ENCODE results near the gene AURKB. TPM values are rescaled to one million over a fixed set of nuclear protein-coding genes. Genes with fewer than 3 reads are reported as not detected.
A peak's percentile ranks its signal among the peaks of the same experiment; 100 is the strongest.
"Not testable (repeated sequence)": the region's sequence is repeated elsewhere in the genome, so short reads cannot be mapped to it uniquely, and the experiment has no call there.

AURKB gene
- total RNA-seq, 1 experiment from 2014 or later, result 78.0 TPM

DNA sequence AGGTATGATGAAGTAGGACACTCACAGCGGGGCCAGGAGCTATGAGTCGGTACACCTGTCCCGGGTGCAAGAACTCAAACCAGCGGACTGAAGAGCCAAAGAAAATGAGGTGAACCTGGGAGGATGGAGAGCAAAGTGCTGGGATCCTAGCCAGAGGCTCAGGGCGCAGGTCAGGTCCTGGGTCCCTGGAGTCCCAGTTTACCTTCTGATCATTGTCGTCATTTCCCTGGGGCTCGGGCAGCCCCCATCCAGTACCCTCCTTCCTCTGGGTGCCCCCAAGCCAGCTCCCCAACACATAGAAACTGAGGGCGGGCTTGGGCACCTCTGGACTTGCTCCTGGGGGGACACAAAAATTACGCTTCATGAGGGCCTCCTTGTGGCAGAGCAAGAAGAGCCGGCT, 21.3 kb upstream of the AURKB start:
- no peak for DNase-seq (ENCODE audit: low read depth, low spot score)
- in situ Hi-C loops (cut with HindIII; ENCODE audit: low pct_unique_long_range_greater_than_20kb, low sequenced_read_pairs), result no loop called here

DNA sequence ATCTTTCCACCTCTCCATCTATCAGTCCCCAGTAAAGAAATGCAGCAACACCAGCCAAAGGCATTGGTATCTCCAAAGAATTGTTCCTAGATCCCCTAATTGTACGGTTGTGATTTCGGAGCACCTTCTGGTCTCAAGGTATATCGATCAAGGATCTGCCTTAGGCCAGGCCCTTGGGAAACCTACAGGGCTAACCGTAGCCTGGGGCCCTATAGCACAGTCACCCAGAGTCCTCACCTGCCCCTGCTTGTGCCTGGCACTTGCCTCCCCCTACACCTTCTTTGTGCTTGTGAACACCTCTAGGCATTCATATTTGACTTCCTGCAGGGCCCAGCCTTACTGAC, 16.8 kb upstream of the AURKB start:
- in situ Hi-C loops (cut with HindIII; ENCODE audit: low pct_unique_long_range_greater_than_20kb, low sequenced_read_pairs), result no loop called here
- DNase-seq (ENCODE audit: low read depth, low spot score), result no peak

DNA sequence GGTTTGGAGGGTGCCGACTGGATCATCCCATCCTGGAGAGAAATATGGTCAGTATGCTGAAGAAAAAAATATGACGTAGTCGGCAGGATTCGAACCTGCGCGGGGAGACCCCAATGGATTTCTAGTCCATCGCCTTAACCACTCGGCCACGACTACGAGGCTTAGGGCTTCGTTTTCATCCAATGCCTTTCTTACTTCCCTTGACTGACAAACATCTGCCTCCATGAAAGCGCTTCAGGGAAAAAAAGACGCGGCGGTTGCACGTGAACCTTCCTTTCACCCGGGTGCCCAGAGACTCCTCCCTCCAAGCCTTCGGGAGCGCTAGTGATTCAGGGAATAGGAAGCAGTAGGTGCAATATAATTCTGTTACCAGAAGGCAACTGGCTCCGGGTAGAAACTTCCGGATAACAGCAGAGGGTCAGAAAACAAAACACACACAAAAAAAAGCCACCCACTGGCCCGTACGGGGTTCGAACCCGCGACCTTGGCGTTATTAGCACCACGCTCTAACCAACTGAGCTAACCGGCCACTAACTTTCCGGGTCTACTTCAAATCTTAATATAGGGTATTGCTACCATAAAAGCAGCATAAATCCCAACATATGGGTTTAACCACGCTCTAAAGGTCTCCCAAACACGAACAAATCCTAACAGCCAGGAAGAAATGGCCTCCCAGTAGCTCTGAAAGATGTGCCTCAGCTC, 16.3 kb upstream of the AURKB start:
- DNase-seq (ENCODE audit: low read depth, low spot score), result peak; percentile 95

DNA sequence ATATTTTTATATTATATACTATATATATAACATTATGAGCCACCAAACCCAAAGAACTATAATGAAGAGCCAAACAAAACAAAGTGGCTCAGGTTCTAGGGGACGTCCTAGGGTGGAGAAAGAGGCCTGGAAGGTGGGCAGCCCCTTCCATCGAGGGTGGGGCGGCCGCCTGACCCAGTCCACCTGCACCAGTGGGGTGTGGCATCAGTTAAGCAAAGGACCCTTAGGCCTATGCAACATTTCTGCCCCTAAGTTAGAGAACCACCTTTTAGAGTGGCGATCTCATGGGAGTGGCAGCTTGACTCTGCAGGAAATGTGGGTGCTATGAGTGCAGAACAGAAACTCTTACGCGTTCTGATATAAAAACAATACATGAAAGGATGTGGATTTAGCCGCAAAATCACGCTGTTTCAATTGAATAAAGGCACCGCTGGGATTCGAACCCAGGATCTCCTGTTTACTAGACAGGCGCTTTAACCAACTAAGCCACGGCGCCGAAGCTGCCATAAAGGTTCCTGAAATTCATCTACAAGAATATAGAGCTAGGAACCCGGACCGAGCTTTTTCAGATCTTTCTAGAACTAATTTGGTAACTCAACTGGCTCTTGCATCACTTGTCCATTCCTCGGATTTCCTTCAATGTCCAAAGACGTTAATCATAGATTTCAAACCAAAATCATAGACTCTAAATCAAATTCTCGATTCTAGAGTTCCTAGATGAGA, 15.6 kb upstream of the AURKB start:
- in situ Hi-C loops (cut with HindIII; ENCODE audit: low pct_unique_long_range_greater_than_20kb, low sequenced_read_pairs), result no loop called here

More for the DNA sequence above, 16.3 kb upstream of the AURKB start:
- in situ Hi-C loops (cut with HindIII; ENCODE audit: low pct_unique_long_range_greater_than_20kb, low sequenced_read_pairs), result no loop called here

DNA sequence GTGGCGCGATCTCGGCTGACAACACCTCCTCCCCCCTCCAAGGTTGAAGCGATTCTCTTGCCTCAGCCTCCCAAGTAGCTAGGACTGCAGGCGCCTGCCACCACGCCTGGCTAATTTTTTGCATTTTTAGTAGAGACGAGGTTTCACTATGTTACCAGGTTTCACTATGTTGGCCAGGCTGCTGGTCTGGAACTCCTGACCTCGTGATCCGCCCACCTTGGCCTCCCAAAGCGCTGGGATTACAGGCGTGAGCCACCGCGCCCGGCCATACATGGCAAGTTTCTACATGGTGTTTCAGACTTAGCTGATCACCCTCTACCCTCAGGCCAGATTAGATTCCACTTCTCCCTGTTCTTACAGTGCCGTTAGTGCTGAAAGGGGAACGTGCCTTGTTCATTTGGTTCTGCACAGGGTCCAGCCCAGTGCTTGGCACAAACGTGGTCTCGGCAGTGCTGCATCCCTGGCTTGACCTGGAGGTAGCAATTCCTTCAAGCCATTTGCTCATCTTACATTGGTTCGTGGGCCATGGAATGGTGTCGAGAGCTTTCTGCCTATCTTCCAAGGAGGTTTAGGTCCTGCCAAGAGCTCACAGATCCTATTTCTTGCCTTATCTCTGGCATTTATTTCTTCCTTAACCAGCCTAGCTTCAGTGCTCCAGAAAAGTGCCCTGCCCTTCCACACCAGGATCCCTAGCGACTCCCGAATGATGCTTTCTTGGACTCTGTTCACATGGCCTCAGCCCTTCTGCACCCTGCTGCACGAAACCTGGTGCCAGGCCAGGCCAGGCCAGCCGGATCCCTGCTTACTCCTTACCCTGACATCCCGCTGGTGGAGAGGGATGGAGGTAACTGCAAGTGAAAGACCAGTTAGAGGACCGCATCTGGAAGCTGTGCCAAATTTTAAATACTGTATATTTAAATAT, 14.8 kb upstream of the AURKB start:
- in situ Hi-C loops (cut with HindIII; ENCODE audit: low pct_unique_long_range_greater_than_20kb, low sequenced_read_pairs), result no loop called here

More for the DNA sequence above, 15.6 kb upstream of the AURKB start:
- DNase-seq (ENCODE audit: low read depth, low spot score), result peak; percentile 91

DNA sequence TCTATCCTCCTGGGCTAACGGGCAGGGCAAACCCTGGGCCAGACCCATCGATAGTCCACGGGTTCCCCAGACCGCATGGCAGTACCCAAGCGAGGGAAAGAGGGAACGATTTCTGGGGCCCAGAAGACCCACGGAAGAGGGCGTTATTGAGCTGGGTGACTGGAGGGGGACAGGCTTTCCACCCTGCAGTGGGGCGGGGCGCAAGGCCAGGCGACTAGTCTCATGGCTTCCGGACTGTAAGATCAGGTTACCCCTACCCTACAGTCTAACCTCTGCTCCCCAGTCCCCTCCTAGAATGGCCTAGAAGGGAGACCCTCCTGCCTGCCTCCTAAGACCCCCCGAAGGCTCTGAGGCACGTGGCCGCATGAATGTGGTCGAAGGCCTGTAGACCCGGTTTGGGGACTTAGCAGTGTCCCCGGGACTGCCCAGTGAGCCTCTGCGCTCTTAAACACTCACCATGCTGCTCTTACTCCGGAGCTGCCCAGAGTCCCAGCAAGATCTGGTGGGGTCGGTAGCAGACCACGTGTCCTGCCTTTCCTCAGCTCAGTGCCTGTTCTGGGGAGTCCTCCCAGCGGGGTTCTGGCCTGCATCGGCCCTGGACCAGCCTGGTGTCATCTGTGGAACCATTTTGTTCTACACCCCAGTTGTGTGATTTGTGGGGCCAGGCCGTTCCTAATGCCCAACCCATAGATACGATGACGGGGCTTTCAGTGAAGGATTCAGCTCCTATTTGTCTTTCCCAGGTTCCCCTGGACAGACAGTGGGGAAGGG, 13.2 kb upstream of the AURKB start:
- in situ Hi-C loops (cut with HindIII; ENCODE audit: low pct_unique_long_range_greater_than_20kb, low sequenced_read_pairs), result no loop called here
- peak; percentile 71 for DNase-seq (ENCODE audit: low read depth, low spot score)

More for the DNA sequence above, 14.8 kb upstream of the AURKB start:
- DNase-seq (ENCODE audit: low read depth, low spot score), result no peak

DNA sequence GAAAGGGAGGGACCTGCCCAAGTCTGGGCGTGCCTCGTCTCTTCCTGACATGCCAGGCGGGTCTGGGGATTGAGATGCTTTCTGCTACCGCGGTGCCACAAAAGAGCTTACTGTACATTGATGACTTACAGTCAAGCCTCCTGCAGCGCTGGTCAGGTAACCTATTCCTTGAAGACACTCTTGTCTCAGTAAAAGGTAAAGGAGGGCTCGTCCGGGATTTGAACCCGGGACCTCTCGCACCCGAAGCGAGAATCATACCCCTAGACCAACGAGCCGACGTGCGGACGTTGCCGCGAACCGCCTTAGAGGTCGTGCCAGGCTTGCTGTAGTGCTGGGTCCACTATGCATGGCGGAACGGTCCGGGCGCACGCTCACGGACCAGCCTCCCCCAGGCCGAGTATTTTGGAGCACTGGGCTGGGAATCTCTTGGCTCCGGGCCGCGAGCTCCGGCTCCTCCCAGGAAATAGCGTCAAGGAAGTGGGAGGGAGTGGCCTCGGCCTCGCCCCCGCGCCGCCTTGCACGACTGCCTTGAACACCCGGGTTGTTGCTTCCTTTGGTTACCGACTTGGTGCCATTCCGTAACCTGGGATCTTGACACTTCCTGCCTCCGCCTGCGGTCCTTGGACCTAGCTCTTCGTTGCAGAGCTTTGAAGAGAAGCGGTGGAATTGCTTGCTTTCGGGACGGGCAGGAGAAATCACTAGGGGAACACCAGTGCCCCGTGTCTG, 12.4 kb upstream of the AURKB start:
- in situ Hi-C loops (cut with HindIII; ENCODE audit: low pct_unique_long_range_greater_than_20kb, low sequenced_read_pairs), result no loop called here
- peak; percentile 96 for DNase-seq (ENCODE audit: low read depth, low spot score)

DNA sequence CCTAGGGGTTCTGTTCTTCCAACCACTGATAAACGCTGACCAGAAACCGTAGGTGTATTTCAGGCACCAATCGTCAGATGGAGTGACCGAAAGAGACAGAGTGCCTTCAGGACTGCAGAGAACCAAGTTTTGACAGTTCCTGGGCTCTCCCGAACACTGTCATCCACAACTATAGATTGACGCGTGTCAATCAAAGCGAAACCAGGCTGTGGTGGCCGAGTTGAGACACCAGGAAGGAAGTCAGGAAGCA, 11.9 kb upstream of the AURKB start:
- in situ Hi-C loops (cut with HindIII; ENCODE audit: low pct_unique_long_range_greater_than_20kb, low sequenced_read_pairs), result no loop called here

DNA sequence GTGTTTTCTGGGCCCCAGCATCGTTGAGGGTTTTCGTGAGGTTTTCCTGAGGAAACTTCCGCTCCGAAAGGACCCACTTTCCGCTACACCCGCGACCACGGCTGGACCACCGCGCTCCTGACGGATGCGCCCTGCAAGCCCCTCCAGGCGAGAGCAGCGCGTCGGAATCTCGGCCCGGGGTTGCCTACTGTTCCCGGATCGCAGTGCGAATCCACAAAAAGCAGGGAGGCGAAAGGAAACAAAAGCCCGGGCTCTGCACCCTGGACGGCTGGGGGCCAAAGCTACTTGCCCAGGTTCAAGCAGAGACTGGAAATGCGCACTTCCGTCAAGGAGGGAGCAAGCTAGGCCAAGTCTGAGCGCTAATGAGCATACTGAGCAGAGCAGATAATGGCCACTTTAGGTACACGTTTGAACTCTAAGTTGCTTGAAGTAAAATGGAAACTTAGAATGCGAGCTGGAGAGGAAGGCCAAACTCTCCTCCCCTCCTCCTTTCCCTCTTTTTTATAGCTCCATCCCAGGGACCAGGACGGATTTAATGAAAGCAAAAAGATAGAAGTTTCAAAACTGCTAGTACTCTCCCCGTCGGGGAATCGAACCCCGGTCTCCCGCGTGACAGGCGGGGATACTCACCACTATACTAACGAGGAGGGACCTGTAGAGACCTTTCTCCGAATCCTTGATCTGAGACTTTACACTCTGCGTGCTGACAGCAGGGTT, 11.4 kb upstream of the AURKB start:
- in situ Hi-C loops (cut with HindIII; ENCODE audit: low pct_unique_long_range_greater_than_20kb, low sequenced_read_pairs), result no loop called here
- peak; percentile 94 for DNase-seq (ENCODE audit: low read depth, low spot score)

More for the DNA sequence above, 11.9 kb upstream of the AURKB start:
- DNase-seq (ENCODE audit: low read depth, low spot score), result no peak

DNA sequence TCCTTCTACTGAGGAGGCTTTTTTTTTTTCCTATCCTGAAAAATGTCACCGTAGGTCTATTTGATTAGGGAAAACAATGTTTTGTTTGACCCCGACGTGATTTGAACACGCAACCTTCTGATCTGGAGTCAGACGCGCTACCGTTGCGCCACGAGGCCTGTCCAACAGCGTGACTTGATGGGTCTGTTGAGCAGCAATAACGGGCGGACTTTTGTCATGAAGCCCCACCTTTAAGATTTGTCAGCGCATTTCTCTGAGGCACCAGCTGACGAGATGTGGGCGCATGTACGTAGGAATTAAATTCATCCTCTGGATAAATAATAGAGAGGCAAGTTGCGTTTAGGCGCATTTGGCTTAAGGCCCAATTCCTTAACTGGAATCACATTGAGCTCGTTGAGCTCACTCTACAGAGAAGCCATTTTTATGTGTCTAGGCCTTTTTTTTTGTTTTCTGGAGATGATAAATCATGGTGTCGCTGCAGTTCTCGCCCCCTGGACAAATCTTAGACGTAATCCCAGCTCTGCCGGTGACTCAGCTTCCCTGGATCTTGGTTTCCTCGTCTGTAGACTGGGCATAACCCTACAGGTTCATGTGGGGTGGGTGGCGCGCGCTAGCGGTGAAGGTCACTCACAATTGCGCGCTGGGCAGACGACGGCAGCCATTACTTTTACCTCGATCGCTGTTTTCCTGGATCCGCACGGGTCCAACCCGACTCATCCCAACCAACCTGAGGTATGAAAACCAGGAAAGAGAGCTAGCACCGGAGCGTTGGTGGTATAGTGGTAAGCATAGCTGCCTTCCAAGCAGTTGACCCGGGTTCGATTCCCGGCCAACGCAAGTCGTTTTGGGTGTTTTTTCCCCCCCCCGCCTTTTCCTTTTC, 10.6 kb upstream of the AURKB start:
- in situ Hi-C loops (cut with HindIII; ENCODE audit: low pct_unique_long_range_greater_than_20kb, low sequenced_read_pairs), result no loop called here
- peak; percentile 95 for DNase-seq (ENCODE audit: low read depth, low spot score)

DNA sequence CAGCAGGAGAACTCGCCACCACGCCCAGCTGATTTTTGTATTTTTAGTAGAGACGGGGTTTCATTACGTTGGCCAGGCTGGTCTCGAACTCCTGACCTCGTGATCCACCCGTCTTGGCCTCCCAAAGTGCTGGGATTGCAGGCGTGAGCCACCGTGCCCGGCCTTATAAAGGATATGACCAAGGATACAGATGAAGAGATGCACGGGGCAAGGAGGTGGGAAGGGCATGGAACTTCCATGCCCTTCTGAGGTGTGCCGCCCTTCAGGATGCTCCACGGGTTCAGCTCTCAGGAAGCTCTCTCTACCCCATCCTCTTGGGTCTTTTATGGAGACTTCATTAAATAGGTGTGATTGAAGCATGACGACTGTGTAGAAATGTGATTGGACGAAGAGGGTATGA, 3.6 kb upstream of the AURKB start:
- DNase-seq (ENCODE audit: low read depth, low spot score); in situ Hi-C loops (cut with HindIII; ENCODE audit: low pct_unique_long_range_greater_than_20kb, low sequenced_read_pairs): not testable (repeated sequence)

DNA sequence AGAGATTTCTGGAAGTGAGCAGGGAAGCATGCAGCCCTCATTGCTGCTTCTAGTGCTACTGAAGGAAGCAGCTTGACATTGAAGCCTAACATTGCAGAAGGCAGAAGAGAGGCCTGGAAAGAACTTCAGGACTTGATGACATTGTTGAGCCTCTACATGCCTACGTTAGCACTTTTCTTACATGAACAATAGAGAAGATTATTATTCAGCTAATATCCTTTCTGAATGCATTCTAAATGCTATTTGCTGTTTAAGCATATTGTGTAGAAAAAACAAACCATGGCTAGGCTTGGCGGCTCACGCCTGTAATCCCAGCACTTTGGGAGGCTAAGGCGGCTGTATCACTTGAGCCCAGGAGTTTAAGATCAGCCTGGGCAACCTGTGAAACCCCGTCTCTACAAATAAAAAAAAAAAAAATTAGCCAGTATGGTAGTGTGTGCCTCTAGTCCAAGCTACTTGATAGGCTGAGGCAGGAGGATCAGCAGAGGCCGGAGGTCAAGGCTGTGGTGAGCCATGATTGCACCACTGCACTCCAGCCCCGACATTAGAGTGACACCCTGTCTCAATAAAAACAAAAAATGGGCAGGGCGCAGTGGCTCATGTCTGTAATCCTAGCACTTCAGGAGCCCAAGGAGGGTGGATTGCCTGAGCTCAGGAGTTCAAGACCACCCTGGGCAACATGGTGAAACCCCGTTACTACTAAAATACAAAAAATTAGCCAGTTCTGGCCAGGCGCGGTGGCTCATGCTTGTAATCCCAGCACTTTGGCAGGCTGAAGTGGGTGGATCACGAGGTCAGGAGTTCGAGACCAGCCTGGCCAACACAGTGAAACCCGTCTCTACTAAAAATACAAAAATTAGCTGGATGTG, 2.2 kb upstream of the AURKB start:
- in situ Hi-C loops (cut with HindIII; ENCODE audit: low pct_unique_long_range_greater_than_20kb, low sequenced_read_pairs), result no loop called here
- no peak for DNase-seq (ENCODE audit: low read depth, low spot score)

DNA sequence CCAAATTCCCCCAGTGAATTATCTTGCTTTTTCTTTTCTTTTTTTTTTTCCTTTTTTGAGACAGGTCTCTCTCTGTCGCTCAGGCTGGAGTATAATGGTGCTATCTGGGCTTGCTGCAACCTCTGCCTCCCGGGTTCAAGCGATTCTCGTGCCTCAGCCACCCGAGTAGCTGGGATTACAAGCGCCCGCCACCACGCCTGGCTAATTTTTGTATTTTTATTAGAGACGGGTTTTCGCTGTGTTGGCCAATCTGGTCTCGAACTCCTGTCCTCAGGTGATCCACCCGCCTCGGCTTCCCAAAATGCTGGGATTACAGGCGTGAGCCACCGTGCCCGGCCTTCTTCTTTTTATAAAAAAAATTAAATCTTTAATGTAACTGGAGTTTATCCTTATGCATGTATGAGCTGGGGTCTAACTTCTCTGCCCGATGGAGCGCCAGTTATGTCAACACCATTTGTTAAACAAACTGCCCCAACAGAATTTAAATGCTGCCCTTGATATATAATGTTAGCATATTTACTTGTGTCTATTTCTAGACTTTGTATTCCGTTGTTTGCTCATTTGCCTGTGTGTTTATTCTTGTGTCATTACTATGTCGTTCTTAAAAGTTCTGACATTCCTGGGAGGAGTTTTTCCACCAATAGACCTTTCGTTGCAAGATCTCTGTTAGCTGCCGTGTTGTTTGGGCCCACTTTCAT, 535 bp upstream of the AURKB start:
- DNase-seq (ENCODE audit: low read depth, low spot score), result no peak
- in situ Hi-C loops (cut with HindIII; ENCODE audit: low pct_unique_long_range_greater_than_20kb, low sequenced_read_pairs), result no loop called here

DNA sequence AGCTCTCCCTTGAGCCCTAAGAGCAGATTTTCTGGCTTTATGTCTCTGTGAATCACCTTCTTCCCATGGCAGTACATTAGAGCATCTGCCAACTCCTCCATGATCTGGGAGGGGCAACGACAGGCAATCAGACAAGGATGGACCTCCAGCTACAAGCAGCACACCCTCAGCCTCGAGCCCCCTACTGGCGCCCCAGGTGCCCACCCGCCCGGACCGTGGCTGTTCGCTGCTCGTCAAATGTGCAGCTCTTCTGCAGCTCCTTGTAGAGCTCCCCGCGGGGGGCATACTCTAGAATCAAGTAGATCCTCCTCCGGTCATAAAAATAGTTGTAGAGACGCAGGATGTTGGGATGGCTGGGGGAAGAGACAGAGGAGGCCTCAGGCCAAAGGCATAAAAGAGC, 3.8 kb downstream of the AURKB start:
- in situ Hi-C loops (cut with HindIII; ENCODE audit: low pct_unique_long_range_greater_than_20kb, low sequenced_read_pairs), result no loop called here
- DNase-seq (ENCODE audit: low read depth, low spot score), result no peak

All from SK-MEL-5 (cell line).